GM12878 (cell line): ENCODE data around the gene NEMF. TPM values are rescaled to one million over a fixed set of nuclear protein-coding genes. Genes with fewer than 3 reads are reported as not detected.

Experiments
- ATAC-seq: fragments of 200-7000 bp; cut with Tn5 transposase; 3 replicates; pipeline ENCODE4 v1.9.1; 2020; ENCODE audit warnings: mild to moderate bottlenecking, moderate library complexity
- BruUV-seq: library from RNA; stranded (reverse); fragments of 400-500 nt; replicated peaks from 2 replicates; lab custom pipeline; 2021; lab: Mats Ljungman, UMichigan
- CTCF ChIA-PET: fragments of 300-600 bp; sonication (Branson Sonifier 250); formaldehyde crosslinking; extraction: SDS; loops from one replicate; lab custom pipeline; 2021; ENCODE audit warnings: inconsistent platforms; lab: Yijun Ruan, JAX
- POLR2A ChIA-PET: fragments of 350-600 bp; formaldehyde crosslinking; extraction: SDS; loops from one replicate; lab custom pipeline; 2021; ENCODE audit warnings: inconsistent platforms; lab: Charles Lee
- RAD21 ChIA-PET: fragments of 300-600 bp; sonication (Branson Sonifier 250); formaldehyde crosslinking; loops from one replicate; lab custom pipeline; 2023; ENCODE audit warnings: antibody characterized with exemption; ENCODE audit not compliant: unreplicated experiment; lab: Charles Lee
- SMC1A ChIA-PET: fragments of 300-600 bp; sonication (Branson Sonifier 250); formaldehyde crosslinking; loops from one replicate; lab custom pipeline; 2023; ENCODE audit not compliant: unreplicated experiment, uncharacterized antibody; lab: Charles Lee
- DNase-seq: peaks from one replicate; pipeline ENCODE4 v3.0.0-alpha.2; 2011; ENCODE audit warnings: low read depth, low spot score
- FAIRE-seq: peaks from 3 replicates; lab custom pipeline; 2011; peaks lifted over from hg19 to GRCh38; lab: Jason Lieb, UNC
- H2AFZ ChIP-seq: 2 replicates; pipeline ENCODE4 v1.6.0; 2011; ENCODE audit warnings: low read depth, low read length, control low read depth; ENCODE audit not compliant: control insufficient read depth
- H3K27ac ChIP-seq: 2 replicates; pipeline ENCODE4 v1.5.1; 2011; ENCODE audit warnings: control low read depth; ENCODE audit not compliant: control insufficient read depth, insufficient read depth
- H3K27me3 ChIP-seq, 2 experiments: replicated peaks in 1 of 2; 2 replicates each; pipeline versions ENCODE4 v1.6.0 to v1.6.1; 2011; ENCODE audit warnings: low read length in 1 of 2; ENCODE audit not compliant: control insufficient read depth in 2 of 2, insufficient read depth in 2 of 2
- H3K36me3 ChIP-seq, 2 experiments: 2 replicates each; pipeline ENCODE4 v1.5.1; 2011; ENCODE audit warnings: low read length in 1 of 2; ENCODE audit not compliant: control insufficient read depth in 2 of 2, insufficient read depth in 2 of 2
- H3K4me1 ChIP-seq: 2 replicates; pipeline ENCODE4 v1.6.1; 2011; ENCODE audit warnings: mild to moderate bottlenecking, low read length, moderate library complexity, mixed read lengths; ENCODE audit not compliant: control insufficient read depth, insufficient read depth
- H3K4me2 ChIP-seq: 2 replicates; pipeline ENCODE4 v1.6.0; 2011; ENCODE audit warnings: control low read depth; ENCODE audit not compliant: control insufficient read depth, insufficient read depth
- H3K4me3 ChIP-seq: fragments of 200-600 bp; sonication (generic); 2 replicates; pipeline ENCODE4 v1.5.1; 2016
- H3K79me2 ChIP-seq: 2 replicates; pipeline ENCODE4 v1.6.0; 2011; ENCODE audit warnings: low read length; ENCODE audit not compliant: control insufficient read depth, insufficient read depth
- H3K9ac ChIP-seq: 2 replicates; pipeline ENCODE4 v1.8.0; 2011; ENCODE audit warnings: low read length, control low read depth, mixed read lengths; ENCODE audit not compliant: control insufficient read depth, insufficient read depth
- H3K9me3 ChIP-seq: replicated peaks from 3 replicates; pipeline ENCODE4 v1.5.1; 2011; ENCODE audit warnings: mild to moderate bottlenecking, low read length; ENCODE audit not compliant: control insufficient read depth, insufficient read depth
- H4K20me1 ChIP-seq: 2 replicates; pipeline ENCODE4 v1.6.0; 2011; ENCODE audit not compliant: control insufficient read depth, insufficient read depth
- ETV6 ChIP-seq, 2 experiments: fragments of 450-650 bp in 1 of 2; IDR thresholded peaks in 1 of 2; conservative IDR thresholded peaks in 1 of 2; 2 replicates each; pipeline ENCODE4 v1.6.1; 2014; ENCODE audit warnings: antibody characterized with exemption in 1 of 2, borderline replicate concordance in 1 of 2, low read depth in 1 of 2, mild to moderate bottlenecking in 1 of 2, moderate library complexity in 1 of 2
- GABPA ChIP-seq: IDR thresholded peaks from 2 replicates; pipeline ENCODE4 v1.6.1; 2014; ENCODE audit warnings: antibody characterized with exemption, low read depth, mild to moderate bottlenecking, inconsistent platforms
- WGBS: methylation state at CpG from one replicate; pipeline ENCODE4 v1.1.6; 2016; ENCODE audit warnings: low lambda C conversion rate; ENCODE audit not compliant: insufficient replicate concordance, insufficient coverage; ENCODE audit errors: missing lambda C conversion rate; 5-methylcytosine and 5-hydroxymethylcytosine counted together
- in situ Hi-C: fragments of 300-500 bp; cut with MboI; formaldehyde crosslinking; loops from 9 replicates; pipeline ENCODE4 v1.14.3; 2018; ENCODE audit warnings: mixed read lengths
- intact Hi-C: fragments of 100-400 bp; cut with micrococcal nuclease; formaldehyde crosslinking; loops from one replicate; pipeline ENCODE4 v1.14.2; 2022; ENCODE audit not compliant: unreplicated experiment
- polyA plus RNA-seq, 11 experiments: library from polyadenylated mRNA; depleted of rRNA in 4 of 11; unstranded in 6 of 11; stranded (reverse) in 5 of 11; fragments of >200 nt; fragmentation: Nextera tagmentation in 4 of 11; fragmentation: Illumina TruSeq in 1 of 11; extraction: Ambion mirVana in 4 of 11; extraction: Trizol in 1 of 11; gene quantifications; 1 replicate in 1 of 11; 2 replicates in 10 of 11; pipeline versions ENCODE4 v1.2.1 to v1.2.3, GENCODE V29; 2011 to 2016; ENCODE audit warnings: inconsistent platforms in 2 of 11, missing spikeins in 2 of 11, low read depth in 1 of 11
- total RNA-seq, 4 experiments: library from RNA; depleted of rRNA in 3 of 4; stranded (reverse); fragments of >200 nt in 3 of 4; fragmentation: Illumina TruSeq in 1 of 4; extraction: Trizol in 1 of 4; gene quantifications; 2 replicates each; pipeline versions ENCODE4 v1.2.1 to v1.2.3, GENCODE V29; 2013 to 2021
- TF ChIP-seq, protein P1 (sequence below): fragments of 450-650 bp; IDR thresholded peaks from 2 replicates; pipeline ENCODE4 v1.6.1; 2017; ENCODE audit warnings: mild to moderate bottlenecking, moderate library complexity
- TF ChIP-seq, protein P2 (sequence below): IDR thresholded peaks from 2 replicates; pipeline ENCODE4 v1.6.1; 2012; ENCODE audit warnings: mild to moderate bottlenecking, low read depth, low read length
- TF ChIP-seq, protein P3 (sequence below): fragments of 450-650 bp; IDR thresholded peaks from 2 replicates; pipeline ENCODE4 v1.6.1; 2018; ENCODE audit warnings: mild to moderate bottlenecking, low read depth, moderate library complexity; ENCODE audit not compliant: partially characterized antibody
- TF ChIP-seq, protein P4 (sequence below): fragments of 450-650 bp; IDR thresholded peaks from 2 replicates; pipeline ENCODE4 v1.6.1; 2017; ENCODE audit warnings: antibody characterized with exemption, mild to moderate bottlenecking, moderate library complexity

NEMF gene
- total and polyA plus RNA-seq, 10 of the 15 experiments (the other 5 are each of a cell fraction or from before 2014, with no cell fraction given): 31.5 to 80.1 (median 61.1) TPM

DNA sequence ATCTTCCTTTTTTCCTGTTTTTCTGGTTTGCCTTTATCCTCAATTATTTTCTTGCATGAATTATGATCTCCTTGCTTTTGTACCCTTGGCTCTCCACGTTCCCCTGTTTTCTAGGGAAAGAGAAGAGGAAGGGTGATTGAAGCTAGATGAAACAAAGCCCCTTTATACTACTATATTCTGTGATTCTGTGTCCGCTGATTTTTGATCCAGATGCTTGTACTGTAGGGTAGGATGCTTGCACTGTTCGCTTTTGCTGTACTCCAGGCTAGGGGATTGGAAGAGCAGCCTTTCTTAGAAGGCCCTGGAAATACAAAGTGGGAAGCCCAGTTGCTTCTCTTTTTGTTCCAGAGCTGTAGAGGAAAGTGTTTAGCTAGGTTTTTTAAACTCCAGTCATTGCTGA, 119.7 kb downstream of the NEMF start:
- H3K36me3 ChIP-seq: no peaks in the 10 kb centered on the region
- no peak for DNase-seq
- no peak overlapping the region for H3K9ac ChIP-seq
- H3K27ac ChIP-seq: no peak overlapping the region
- no TSS peak for BruUV-seq
- WGBS: 67% methylated on average over 3 of the region's 3 CpGs
- H4K20me1 ChIP-seq: no peaks in the 10 kb centered on the region
- H3K79me2 ChIP-seq: no peaks in the 10 kb centered on the region
- no peak overlapping the region for H3K4me3 ChIP-seq
- H2AFZ ChIP-seq: no peak overlapping the region
- ChIA-PET RAD21 (no interaction called here), SMC1A (no interaction called here), POLR2A (no interaction called here), CTCF (no interaction called here)
- no peaks in the 10 kb centered on the region for H3K27me3 ChIP-seq
- intact Hi-C loops: no loop called here
- in situ Hi-C loops: no loop called here
- ATAC-seq: no peak
- FAIRE-seq: no peak
- H3K4me2 ChIP-seq: no peak overlapping the region
- H3K9me3 ChIP-seq: no peaks in the 10 kb centered on the region
- H3K4me1 ChIP-seq: no peaks in the 10 kb centered on the region
- no peak for TF ChIP-seq GABPA
- TF ChIP-seq, protein P1, sequence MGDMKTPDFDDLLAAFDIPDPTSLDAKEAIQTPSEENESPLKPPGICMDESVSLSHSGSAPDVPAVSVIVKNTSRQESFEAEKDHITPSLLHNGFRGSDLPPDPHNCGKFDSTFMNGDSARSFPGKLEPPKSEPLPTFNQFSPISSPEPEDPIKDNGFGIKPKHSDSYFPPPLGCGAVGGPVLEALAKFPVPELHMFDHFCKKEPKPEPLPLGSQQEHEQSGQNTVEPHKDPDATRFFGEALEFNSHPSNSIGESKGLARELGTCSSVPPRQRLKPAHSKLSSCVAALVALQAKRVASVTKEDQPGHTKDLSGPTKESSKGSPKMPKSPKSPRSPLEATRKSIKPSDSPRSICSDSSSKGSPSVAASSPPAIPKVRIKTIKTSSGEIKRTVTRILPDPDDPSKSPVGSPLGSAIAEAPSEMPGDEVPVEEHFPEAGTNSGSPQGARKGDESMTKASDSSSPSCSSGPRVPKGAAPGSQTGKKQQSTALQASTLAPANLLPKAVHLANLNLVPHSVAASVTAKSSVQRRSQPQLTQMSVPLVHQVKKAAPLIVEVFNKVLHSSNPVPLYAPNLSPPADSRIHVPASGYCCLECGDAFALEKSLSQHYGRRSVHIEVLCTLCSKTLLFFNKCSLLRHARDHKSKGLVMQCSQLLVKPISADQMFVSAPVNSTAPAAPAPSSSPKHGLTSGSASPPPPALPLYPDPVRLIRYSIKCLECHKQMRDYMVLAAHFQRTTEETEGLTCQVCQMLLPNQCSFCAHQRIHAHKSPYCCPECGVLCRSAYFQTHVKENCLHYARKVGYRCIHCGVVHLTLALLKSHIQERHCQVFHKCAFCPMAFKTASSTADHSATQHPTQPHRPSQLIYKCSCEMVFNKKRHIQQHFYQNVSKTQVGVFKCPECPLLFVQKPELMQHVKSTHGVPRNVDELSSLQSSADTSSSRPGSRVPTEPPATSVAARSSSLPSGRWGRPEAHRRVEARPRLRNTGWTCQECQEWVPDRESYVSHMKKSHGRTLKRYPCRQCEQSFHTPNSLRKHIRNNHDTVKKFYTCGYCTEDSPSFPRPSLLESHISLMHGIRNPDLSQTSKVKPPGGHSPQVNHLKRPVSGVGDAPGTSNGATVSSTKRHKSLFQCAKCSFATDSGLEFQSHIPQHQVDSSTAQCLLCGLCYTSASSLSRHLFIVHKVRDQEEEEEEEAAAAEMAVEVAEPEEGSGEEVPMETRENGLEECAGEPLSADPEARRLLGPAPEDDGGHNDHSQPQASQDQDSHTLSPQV: no peak
- TF ChIP-seq ETV6 (conservative IDR thresholded peaks at IDR 0.05 in 1 of 2, IDR thresholded peaks at IDR 0.05 in 1 of 2; ENCODE audit: borderline replicate concordance in 1 of 2, low read depth in 1 of 2): no peak
- TF ChIP-seq, protein P2, sequence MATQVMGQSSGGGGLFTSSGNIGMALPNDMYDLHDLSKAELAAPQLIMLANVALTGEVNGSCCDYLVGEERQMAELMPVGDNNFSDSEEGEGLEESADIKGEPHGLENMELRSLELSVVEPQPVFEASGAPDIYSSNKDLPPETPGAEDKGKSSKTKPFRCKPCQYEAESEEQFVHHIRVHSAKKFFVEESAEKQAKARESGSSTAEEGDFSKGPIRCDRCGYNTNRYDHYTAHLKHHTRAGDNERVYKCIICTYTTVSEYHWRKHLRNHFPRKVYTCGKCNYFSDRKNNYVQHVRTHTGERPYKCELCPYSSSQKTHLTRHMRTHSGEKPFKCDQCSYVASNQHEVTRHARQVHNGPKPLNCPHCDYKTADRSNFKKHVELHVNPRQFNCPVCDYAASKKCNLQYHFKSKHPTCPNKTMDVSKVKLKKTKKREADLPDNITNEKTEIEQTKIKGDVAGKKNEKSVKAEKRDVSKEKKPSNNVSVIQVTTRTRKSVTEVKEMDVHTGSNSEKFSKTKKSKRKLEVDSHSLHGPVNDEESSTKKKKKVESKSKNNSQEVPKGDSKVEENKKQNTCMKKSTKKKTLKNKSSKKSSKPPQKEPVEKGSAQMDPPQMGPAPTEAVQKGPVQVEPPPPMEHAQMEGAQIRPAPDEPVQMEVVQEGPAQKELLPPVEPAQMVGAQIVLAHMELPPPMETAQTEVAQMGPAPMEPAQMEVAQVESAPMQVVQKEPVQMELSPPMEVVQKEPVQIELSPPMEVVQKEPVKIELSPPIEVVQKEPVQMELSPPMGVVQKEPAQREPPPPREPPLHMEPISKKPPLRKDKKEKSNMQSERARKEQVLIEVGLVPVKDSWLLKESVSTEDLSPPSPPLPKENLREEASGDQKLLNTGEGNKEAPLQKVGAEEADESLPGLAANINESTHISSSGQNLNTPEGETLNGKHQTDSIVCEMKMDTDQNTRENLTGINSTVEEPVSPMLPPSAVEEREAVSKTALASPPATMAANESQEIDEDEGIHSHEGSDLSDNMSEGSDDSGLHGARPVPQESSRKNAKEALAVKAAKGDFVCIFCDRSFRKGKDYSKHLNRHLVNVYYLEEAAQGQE: no peak
- TF ChIP-seq, protein P3, sequence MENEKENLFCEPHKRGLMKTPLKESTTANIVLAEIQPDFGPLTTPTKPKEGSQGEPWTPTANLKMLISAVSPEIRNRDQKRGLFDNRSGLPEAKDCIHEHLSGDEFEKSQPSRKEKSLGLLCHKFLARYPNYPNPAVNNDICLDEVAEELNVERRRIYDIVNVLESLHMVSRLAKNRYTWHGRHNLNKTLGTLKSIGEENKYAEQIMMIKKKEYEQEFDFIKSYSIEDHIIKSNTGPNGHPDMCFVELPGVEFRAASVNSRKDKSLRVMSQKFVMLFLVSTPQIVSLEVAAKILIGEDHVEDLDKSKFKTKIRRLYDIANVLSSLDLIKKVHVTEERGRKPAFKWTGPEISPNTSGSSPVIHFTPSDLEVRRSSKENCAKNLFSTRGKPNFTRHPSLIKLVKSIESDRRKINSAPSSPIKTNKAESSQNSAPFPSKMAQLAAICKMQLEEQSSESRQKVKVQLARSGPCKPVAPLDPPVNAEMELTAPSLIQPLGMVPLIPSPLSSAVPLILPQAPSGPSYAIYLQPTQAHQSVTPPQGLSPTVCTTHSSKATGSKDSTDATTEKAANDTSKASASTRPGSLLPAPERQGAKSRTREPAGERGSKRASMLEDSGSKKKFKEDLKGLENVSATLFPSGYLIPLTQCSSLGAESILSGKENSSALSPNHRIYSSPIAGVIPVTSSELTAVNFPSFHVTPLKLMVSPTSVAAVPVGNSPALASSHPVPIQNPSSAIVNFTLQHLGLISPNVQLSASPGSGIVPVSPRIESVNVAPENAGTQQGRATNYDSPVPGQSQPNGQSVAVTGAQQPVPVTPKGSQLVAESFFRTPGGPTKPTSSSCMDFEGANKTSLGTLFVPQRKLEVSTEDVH: no peak
- TF ChIP-seq, protein P4, sequence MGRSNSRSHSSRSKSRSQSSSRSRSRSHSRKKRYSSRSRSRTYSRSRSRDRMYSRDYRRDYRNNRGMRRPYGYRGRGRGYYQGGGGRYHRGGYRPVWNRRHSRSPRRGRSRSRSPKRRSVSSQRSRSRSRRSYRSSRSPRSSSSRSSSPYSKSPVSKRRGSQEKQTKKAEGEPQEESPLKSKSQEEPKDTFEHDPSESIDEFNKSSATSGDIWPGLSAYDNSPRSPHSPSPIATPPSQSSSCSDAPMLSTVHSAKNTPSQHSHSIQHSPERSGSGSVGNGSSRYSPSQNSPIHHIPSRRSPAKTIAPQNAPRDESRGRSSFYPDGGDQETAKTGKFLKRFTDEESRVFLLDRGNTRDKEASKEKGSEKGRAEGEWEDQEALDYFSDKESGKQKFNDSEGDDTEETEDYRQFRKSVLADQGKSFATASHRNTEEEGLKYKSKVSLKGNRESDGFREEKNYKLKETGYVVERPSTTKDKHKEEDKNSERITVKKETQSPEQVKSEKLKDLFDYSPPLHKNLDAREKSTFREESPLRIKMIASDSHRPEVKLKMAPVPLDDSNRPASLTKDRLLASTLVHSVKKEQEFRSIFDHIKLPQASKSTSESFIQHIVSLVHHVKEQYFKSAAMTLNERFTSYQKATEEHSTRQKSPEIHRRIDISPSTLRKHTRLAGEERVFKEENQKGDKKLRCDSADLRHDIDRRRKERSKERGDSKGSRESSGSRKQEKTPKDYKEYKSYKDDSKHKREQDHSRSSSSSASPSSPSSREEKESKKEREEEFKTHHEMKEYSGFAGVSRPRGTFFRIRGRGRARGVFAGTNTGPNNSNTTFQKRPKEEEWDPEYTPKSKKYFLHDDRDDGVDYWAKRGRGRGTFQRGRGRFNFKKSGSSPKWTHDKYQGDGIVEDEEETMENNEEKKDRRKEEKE: no peak
